IMR-90 (cell line): ENCODE results near the gene ACTR5. TPM values are rescaled to one million over a fixed set of nuclear protein-coding genes. Genes with fewer than 3 reads are reported as not detected.
A peak's percentile ranks its signal among the peaks of the same experiment; 100 is the strongest.

Source experiments
- ATAC-seq: fragments of 200-7000 bp; cut with Tn5 transposase; 2 replicates; pipeline ENCODE4 v1.9.1; 2020; ENCODE audit warnings: low read depth, mild to moderate bottlenecking, moderate library complexity
- Bru-seq: library from RNA; stranded (reverse); fragments of 400-500 nt; gene quantifications from one replicate; lab custom pipeline; 2021; lab: Mats Ljungman, UMichigan
- BruChase-seq, 2 experiments: library from RNA; stranded (reverse); fragments of 400-500 nt; gene quantifications; one replicate each; lab custom pipeline; 2021; lab: Mats Ljungman, UMichigan
- BruUV-seq: library from RNA; stranded (reverse); fragments of 400-500 nt; replicated peaks from 2 replicates; lab custom pipeline; 2021; lab: Mats Ljungman, UMichigan
- CTCF ChIA-PET: fragments of 300-600 bp; formaldehyde crosslinking; extraction: SDS; loops from one replicate; lab custom pipeline; 2021; ENCODE audit warnings: antibody characterized with exemption; lab: Yijun Ruan, JAX
- POLR2A ChIA-PET: fragments of 300-600 bp; sonication (Branson Sonifier 250); formaldehyde crosslinking; loops from one replicate; lab custom pipeline; 2022; ENCODE audit warnings: antibody characterized with exemption; ENCODE audit not compliant: unreplicated experiment; lab: Charles Lee
- DNase-seq: peaks from one replicate; pipeline ENCODE4 v3.0.0; 2013
- H2AFZ ChIP-seq: replicated peaks from 2 replicates; pipeline ENCODE3; 2013; ENCODE audit warnings: low read length, mild to moderate bottlenecking; ENCODE audit not compliant: poor library complexity
- H2AK5ac ChIP-seq: 2 replicates; pipeline ENCODE4 v1.6.1; 2013; ENCODE audit warnings: low read depth, low read length, inconsistent platforms
- H2AK9ac ChIP-seq: replicated peaks from 2 replicates; pipeline ENCODE3; 2013; ENCODE audit warnings: mild to moderate bottlenecking, low read depth, low read length, moderate library complexity; ENCODE audit not compliant: poor library complexity
- H2BK120ac ChIP-seq: 2 replicates; pipeline ENCODE4 v1.6.1; 2013; ENCODE audit warnings: low read depth, low read length, inconsistent platforms
- H2BK15ac ChIP-seq: 3 replicates; pipeline ENCODE4 v1.6.1; 2013; ENCODE audit warnings: low read depth, low read length, inconsistent platforms
- H2BK20ac ChIP-seq: 2 replicates; pipeline ENCODE4 v1.6.1; 2013; ENCODE audit warnings: low read depth, mild to moderate bottlenecking, inconsistent platforms, low read length, moderate library complexity
- H2BK5ac ChIP-seq: 2 replicates; pipeline ENCODE4 v1.6.1; 2013; ENCODE audit warnings: mild to moderate bottlenecking, low read depth, low read length, inconsistent platforms; ENCODE audit not compliant: poor library complexity, severe bottlenecking
- H3K14ac ChIP-seq: replicated peaks from 2 replicates; pipeline ENCODE4 v1.6.1; 2013; ENCODE audit warnings: low read depth, low read length, inconsistent platforms
- H3K18ac ChIP-seq: 2 replicates; pipeline ENCODE4 v1.6.1; 2013; ENCODE audit warnings: low read depth, low read length, control low read depth
- H3K23ac ChIP-seq: 2 replicates; pipeline ENCODE4 v1.6.1; 2013; ENCODE audit warnings: low read depth, low read length, inconsistent platforms
- H3K27ac ChIP-seq: 2 replicates; pipeline ENCODE4 v1.5.1; 2013; ENCODE audit warnings: mild to moderate bottlenecking, control low read depth, low read length; ENCODE audit not compliant: insufficient read depth
- H3K27me3 ChIP-seq: 2 replicates; pipeline ENCODE4 v1.6.1; 2013; ENCODE audit warnings: low read length; ENCODE audit not compliant: control insufficient read depth, insufficient read depth
- H3K36me3 ChIP-seq: 2 replicates; pipeline ENCODE4 v1.6.1; 2013; ENCODE audit warnings: low read length, mixed read lengths; ENCODE audit not compliant: control insufficient read depth, insufficient read depth
- H3K4ac ChIP-seq: 2 replicates; pipeline ENCODE4 v1.6.1; 2013; ENCODE audit warnings: low read depth, low read length, inconsistent platforms
- H3K4me1 ChIP-seq: 2 replicates; pipeline ENCODE4 v1.6.1; 2013; ENCODE audit warnings: low read length, mixed read lengths; ENCODE audit not compliant: control insufficient read depth, insufficient read depth
- H3K4me2 ChIP-seq: 2 replicates; pipeline ENCODE4 v1.6.1; 2013; ENCODE audit warnings: low read depth, mild to moderate bottlenecking, control low read depth, low read length, moderate library complexity
- H3K4me3 ChIP-seq: 2 replicates; pipeline ENCODE4 v1.5.1; 2013; ENCODE audit warnings: low read depth, mild to moderate bottlenecking, control low read depth, low read length, moderate library complexity; ENCODE audit not compliant: insufficient read depth
- H3K56ac ChIP-seq: 2 replicates; pipeline ENCODE4 v1.6.1; 2013; ENCODE audit warnings: low read length, inconsistent platforms; ENCODE audit not compliant: insufficient read depth; ENCODE audit errors: extremely low read depth
- H3K79me1 ChIP-seq, 2 experiments: 2 replicates each; pipeline ENCODE4 v1.6.1; 2013; ENCODE audit warnings: low read length in 2 of 2, inconsistent platforms in 1 of 2, low read depth in 1 of 2
- H3K9ac ChIP-seq: 2 replicates; pipeline ENCODE4 v1.6.1; 2013; ENCODE audit warnings: low read depth, low read length, control low read depth
- H3K9me1 ChIP-seq: 2 replicates; pipeline ENCODE4 v1.6.1; 2013; ENCODE audit warnings: low read length, inconsistent platforms; ENCODE audit not compliant: insufficient read depth
- H3K9me3 ChIP-seq: 2 replicates; pipeline ENCODE4 v1.6.1; 2013; ENCODE audit warnings: low read length; ENCODE audit not compliant: control insufficient read depth, insufficient read depth
- H4K20me1 ChIP-seq: 2 replicates; pipeline ENCODE4 v1.6.1; 2013; ENCODE audit warnings: low read length, inconsistent platforms; ENCODE audit not compliant: insufficient read depth
- H4K5ac ChIP-seq: 2 replicates; pipeline ENCODE4 v1.6.1; 2013; ENCODE audit warnings: mild to moderate bottlenecking, low read depth, low read length, control low read depth
- H4K8ac ChIP-seq, 2 experiments: 2 replicates each; pipeline ENCODE4 v1.6.1; 2013; ENCODE audit warnings: low read depth in 2 of 2, low read length in 2 of 2, control low read depth in 1 of 2, inconsistent platforms in 1 of 2
- H4K91ac ChIP-seq: 2 replicates; pipeline ENCODE4 v1.6.1; 2013; ENCODE audit warnings: low read depth, low read length, inconsistent platforms; ENCODE audit not compliant: insufficient read depth
- BHLHE40 ChIP-seq: fragments of 150-350 bp; IDR thresholded peaks from 2 replicates; pipeline ENCODE4 v1.6.1; 2016; ENCODE audit warnings: mild to moderate bottlenecking, low read depth, low read length
- CEBPB ChIP-seq: IDR thresholded peaks from 2 replicates; pipeline ENCODE4 v1.6.1; 2012; ENCODE audit warnings: low read depth, low read length, improper control_type of control experiment
- MAFK ChIP-seq: IDR thresholded peaks from 2 replicates; pipeline ENCODE4 v1.6.1; 2012; ENCODE audit warnings: low read depth, low read length, improper control_type of control experiment
- MAZ ChIP-seq: IDR thresholded peaks from 2 replicates; pipeline ENCODE4 v1.6.1; 2012; ENCODE audit warnings: low read depth, mild to moderate bottlenecking, low read length, improper control_type of control experiment, moderate library complexity, borderline replicate concordance
- MXI1 ChIP-seq: IDR thresholded peaks from 2 replicates; pipeline ENCODE4 v1.6.1; 2012; ENCODE audit warnings: low read depth, mild to moderate bottlenecking, low read length, moderate library complexity, borderline replicate concordance
- POLR2A ChIP-seq: IDR thresholded peaks from 2 replicates; pipeline ENCODE4 v1.6.1; 2012; ENCODE audit warnings: mild to moderate bottlenecking, low read depth, low read length
- RCOR1 ChIP-seq: IDR thresholded peaks from 2 replicates; pipeline ENCODE4 v1.6.1; 2012; ENCODE audit warnings: mild to moderate bottlenecking, low read length, improper control_type of control experiment; ENCODE audit not compliant: insufficient replicate concordance
- RFX5 ChIP-seq: IDR thresholded peaks from 2 replicates; pipeline ENCODE4 v1.8.0; 2012; ENCODE audit warnings: low read depth, mild to moderate bottlenecking, low read length, moderate library complexity
- WGBS, 2 experiments: methylation state at CpG; one replicate each; pipeline versions ENCODE4 v1.1.5 to v1.1.7; 2013; ENCODE audit warnings: missing lambda C conversion rate in 2 of 2; ENCODE audit not compliant: insufficient read length in 1 of 2; ENCODE audit errors: extremely low coverage in 2 of 2; 5-methylcytosine and 5-hydroxymethylcytosine counted together
- dilution Hi-C: fragments of 300-500 bp; cut with HindIII; formaldehyde crosslinking; loops from one replicate; pipeline ENCODE4 v1.14.3; 2018; ENCODE audit warnings: low sequenced_read_pairs; ENCODE audit not compliant: unreplicated experiment
- in situ Hi-C: fragments of 300-500 bp; cut with MboI; formaldehyde crosslinking; loops from 3 replicates; pipeline ENCODE4 v1.14.3; 2019; ENCODE audit warnings: low sequenced_read_pairs, inconsistent platforms, mixed read lengths
- intact Hi-C: fragments of 100-400 bp; cut with micrococcal nuclease; formaldehyde crosslinking; loops from 2 replicates; pipeline ENCODE4 v1.10.0; 2022
- long read RNA-seq: library from polyadenylated mRNA; unstranded; transcript quantifications from one replicate; pipeline ENCODE4 v2.0.0, GENCODE V29; 2021; ENCODE audit not compliant: unreplicated experiment
- polyA plus RNA-seq, 3 experiments: library from polyadenylated mRNA; depleted of rRNA; stranded (reverse); fragments of >200 nt; gene quantifications; 2 replicates each; pipeline ENCODE4 v1.2.3, GENCODE V29; 2012; ENCODE audit warnings: low replicate concordance in 1 of 3
- total RNA-seq: library from RNA; depleted of rRNA; stranded (reverse); fragments of >200 nt; gene quantifications from 2 replicates; pipeline ENCODE4 v1.2.3, GENCODE V29; 2012; rRNA removed
- TF ChIP-seq, protein P1 (sequence below): fragments of 150-350 bp; IDR thresholded peaks from 2 replicates; pipeline ENCODE4 v1.6.1; 2016; ENCODE audit warnings: low read depth, mild to moderate bottlenecking, low read length, moderate library complexity, borderline replicate concordance

ACTR5 gene
- total RNA-seq (5.3 and 6.6 TPM in 2 replicates), polyA plus RNA-seq (2012; rRNA removed) (5.9 and 6.2 TPM in 2 replicates), Bru-seq, nascent RNA (percentile 58 among the genes with signal in this experiment), BruChase-seq, experiment 1, labeled RNA remaining after a 6-hour chase (percentile 52 among the genes with signal in this experiment), BruChase-seq, experiment 2, labeled RNA remaining after a 2-hour chase (percentile 47 among the genes with signal in this experiment)
- 4.1 and 4.2 TPM in 2 replicates for polyA plus RNA-seq (2012; cell fraction: cytosol; rRNA removed)
- polyA plus RNA-seq (2012; cell fraction: nucleus; rRNA removed; ENCODE audit: low replicate concordance) = 17.4 and 19.0 TPM in 2 replicates
- long read RNA-seq, transcript ACTR5-201 (9 exons, 2,565 nt) = major isoform, 6 of 9 reads
- long read RNA-seq, partial matches to known transcripts = 0 of 9 reads
- long read RNA-seq, other reads (novel, unspliced or antisense) = 3 of 9 reads

DNA sequence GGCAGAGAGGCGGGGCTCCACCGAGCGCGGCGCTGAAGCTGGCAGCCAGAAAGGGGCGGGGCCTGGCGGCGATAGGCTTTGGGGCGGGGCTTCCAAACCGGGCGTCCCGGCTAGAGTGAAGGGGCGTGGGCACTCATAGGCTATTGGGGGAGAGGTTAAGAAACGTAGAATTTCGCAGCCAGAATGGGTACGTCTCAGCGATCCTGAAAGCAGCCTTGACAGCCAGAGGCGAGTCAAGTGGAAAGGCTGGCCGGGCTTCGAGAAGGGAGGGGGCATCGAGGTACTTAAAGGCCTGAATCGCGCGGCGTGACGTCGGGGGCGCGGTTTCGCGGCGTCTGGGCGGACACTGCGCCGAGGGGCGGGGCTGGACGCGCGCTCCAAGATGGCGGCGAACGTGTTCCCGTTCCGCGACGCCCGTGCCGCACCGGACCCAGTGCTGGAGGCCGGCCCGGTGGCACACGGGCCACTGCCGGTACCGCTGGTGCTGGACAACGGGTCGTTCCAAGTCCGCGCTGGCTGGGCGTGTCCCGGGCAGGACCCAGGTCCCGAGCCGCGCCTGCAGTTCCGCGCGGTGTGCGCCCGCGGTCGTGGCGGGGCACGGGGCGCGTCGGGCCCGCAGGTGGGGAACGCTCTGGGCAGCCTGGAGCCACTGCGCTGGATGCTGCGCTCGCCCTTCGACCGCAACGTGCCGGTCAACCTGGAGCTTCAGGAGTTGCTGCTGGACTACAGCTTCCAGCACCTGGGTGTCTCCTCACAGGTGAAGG, at the start of gene ACTR5:
Gene ACTR5, plus strand, starts transcription at position 364 of the 764 bp plus-strand sequence. Its CDS starts 19 bp downstream, at position 383.
- Histone ChIP-seq H3K9ac (peak within 1 kb of the TSS; percentile 66), H4K20me1 (no peaks in the 10 kb centered on the region; the same call in 1 of the 2 replicates), H2BK20ac (no peak within 1 kb of the TSS), H3K9me1 (peaks cover 3% of the 10 kb centered on the region; the same call in 1 of the 2 replicates), H3K4me1 (peaks cover 5% of the 10 kb centered on the region; the same call in 1 of the 2 replicates), H3K4ac (peak within 1 kb of the TSS; percentile 94), H4K8ac (peak within 1 kb of the TSS; percentile 69 to 97), H2AK9ac (peak within 1 kb of the TSS; percentile 92), H3K4me3 (peak within 1 kb of the TSS; percentile 84), H3K56ac (peak within 1 kb of the TSS; percentile 27; the same call in 1 of the 2 replicates), H2AK5ac (no peak within 1 kb of the TSS), H2AFZ (peak within 1 kb of the TSS; percentile 100), H2BK5ac (peak within 1 kb of the TSS; percentile 67), H3K23ac (peak within 1 kb of the TSS; percentile 90), H3K9me3 (no peaks in the 10 kb centered on the region), H4K5ac (peak within 1 kb of the TSS; percentile 69), H2BK15ac (peak within 1 kb of the TSS; percentile 27; the same call in 1 of the 3 replicates), H2BK120ac (peak within 1 kb of the TSS; percentile 93), H3K27ac (peak within 1 kb of the TSS; percentile 81), H3K79me1 (peaks cover 15 to 18% of the 10 kb centered on the region in 2 experiments; a peak in 3 of 4 replicates), H3K14ac (peak within 1 kb of the TSS; percentile 99), H3K18ac (peak within 1 kb of the TSS; percentile 78; the same call in 1 of the 2 replicates), H3K27me3 (peaks cover 5% of the 10 kb centered on the region; the same call in 1 of the 2 replicates), H3K4me2 (peak within 1 kb of the TSS; percentile 97), H3K36me3 (no peaks in the 10 kb centered on the region; the same call in 1 of the 2 replicates), H4K91ac (peak within 1 kb of the TSS; percentile 71)
- WGBS, 2 experiments = 0% methylated on average over 44 of the region's 84 CpGs; no CpG with 5 or more reads in 1 of the 2 experiments
- ChIA-PET CTCF (no interaction called here), POLR2A (no interaction called here)
- in situ Hi-C loops = loop anchor here (25.0 kb wide), 2 partner anchors 89 to 286 kb away; partner anchors contain the start of gene RALGAPB
- dilution Hi-C loops = no loop called here
- DNase-seq (peak; percentile 80), ATAC-seq (peak; percentile 96)
- TF ChIP-seq POLR2A = peak; percentile 27; the same call in 1 of the 2 replicates
- TF ChIP-seq, protein P1, sequence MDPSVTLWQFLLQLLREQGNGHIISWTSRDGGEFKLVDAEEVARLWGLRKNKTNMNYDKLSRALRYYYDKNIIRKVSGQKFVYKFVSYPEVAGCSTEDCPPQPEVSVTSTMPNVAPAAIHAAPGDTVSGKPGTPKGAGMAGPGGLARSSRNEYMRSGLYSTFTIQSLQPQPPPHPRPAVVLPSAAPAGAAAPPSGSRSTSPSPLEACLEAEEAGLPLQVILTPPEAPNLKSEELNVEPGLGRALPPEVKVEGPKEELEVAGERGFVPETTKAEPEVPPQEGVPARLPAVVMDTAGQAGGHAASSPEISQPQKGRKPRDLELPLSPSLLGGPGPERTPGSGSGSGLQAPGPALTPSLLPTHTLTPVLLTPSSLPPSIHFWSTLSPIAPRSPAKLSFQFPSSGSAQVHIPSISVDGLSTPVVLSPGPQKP = no peak
- TF ChIP-seq MAFK = no peak
- TF ChIP-seq RCOR1 = no peak
- TF ChIP-seq MAZ = peak; percentile 93
- no peak for TF ChIP-seq RFX5
- TF ChIP-seq CEBPB = no peak
- TF ChIP-seq MXI1 = peak; percentile 54; the same call in 1 of the 2 replicates
- peak; percentile 51 for TF ChIP-seq BHLHE40
- no TSS peak for BruUV-seq
- intact Hi-C loops = loop anchor here (5.0 kb wide), 1 partner anchor 299 kb away; no protein-coding TSS in a partner anchor
